Raji (cell line): ENCODE data around the gene INO80E.

Experiments used
- POLR2A ChIP-seq: IDR thresholded peaks from 2 replicates; pipeline ENCODE4 v1.6.1; 2011; ENCODE audit warnings: low read depth, low read length, control low read depth; ENCODE audit not compliant: insufficient read depth

Gene INO80E

DNA sequence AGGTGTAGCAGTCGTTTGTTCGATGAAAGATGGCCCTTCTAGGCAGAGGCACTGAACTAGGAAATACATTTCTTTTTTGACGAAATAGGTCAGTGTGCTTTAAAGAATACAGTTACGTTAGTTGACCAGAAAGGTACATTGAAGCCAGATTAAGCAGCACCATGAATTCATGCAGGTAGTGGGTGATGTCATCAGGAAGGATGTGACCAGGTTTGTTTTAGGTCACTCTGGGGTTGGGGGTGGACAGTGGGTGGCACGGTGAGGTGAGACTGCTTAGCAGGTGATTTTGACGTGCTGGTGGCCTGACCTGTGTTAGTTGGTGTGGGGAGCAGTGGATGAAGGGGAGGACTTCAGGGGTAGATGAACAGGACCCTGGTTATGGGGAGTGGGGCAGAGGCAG is 3.6 kb downstream of the INO80E start:
- no peak for TF ChIP-seq POLR2A

DNA sequence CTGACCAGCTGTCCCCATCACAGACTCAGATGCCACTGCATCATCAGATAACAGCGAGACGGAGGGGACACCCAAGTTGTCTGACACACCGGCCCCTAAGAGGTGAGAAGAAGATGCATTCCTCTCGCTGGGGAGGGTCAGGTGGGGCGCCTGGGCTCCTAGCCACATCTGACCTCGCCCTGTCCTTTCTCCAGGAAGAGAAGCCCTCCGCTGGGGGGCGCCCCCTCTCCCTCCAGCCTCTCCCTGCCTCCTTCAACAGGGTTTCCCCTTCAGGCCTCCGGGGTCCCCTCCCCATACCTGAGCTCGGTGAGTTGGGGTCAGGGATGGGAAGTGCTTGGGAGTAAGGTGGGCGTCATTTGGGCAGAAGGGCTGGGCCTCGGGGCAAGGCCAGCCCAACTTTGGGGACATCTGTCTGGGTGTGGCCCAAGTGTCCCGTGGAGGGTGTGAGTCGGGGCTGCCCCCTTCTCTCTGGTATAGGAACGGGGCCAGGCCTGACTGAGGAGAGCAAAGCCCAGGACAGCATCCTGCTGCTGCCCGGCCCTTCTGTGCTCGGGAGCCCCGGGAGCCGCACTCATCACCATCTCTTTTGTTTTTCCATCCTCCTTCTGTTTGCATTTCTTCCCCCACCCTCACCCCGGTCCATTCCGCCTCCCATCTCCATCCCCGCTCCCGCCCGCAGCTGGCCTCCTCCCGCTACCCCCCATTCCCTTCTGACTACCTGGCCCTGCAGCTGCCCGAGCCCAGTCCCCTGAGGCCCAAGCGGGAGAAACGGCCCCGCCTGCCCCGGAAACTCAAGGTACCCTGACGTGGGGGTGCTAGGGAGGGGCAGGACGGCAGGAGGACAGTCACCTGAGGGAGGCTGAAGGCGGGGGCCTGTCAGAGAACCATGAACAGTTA is 4.9 kb downstream of the INO80E start:
- no peak for TF ChIP-seq POLR2A

DNA sequence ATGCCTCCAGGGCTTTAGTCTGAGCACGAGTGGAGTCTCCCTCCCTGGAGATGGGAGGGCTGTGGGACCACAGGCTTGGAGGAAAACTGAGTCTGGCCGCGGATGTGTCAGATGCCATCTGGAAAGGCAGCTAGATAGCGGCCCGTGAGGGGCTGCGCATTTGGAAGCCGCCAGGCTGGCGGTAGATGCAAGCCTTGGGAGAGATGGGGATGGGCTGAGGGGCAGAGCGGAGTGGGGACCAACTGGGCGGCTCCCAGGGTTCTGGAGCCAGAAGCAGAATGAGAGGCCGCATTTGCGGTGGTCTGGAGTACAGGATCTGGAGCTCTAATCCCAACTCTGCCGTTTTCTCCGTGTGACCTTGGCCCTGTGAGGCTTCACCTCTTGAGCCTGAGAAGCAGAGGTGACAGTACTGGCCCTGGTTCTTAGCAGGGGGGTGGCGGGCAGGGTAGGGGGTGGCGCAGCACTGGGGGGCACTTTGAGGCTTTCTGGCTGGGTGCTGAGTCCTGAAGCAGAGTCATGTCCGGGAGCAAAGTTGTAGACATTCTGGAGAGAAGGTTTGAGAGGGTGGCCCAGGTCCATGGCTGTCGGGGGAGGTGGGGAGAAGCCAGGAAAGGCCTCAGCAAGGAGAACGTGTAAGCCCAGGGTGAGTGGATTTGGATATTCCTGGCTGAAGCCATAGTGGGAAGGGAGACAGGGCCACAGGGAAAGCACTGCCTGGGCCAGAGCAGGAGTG is 6.7 kb downstream of the INO80E start:
- no peak for TF ChIP-seq POLR2A

DNA sequence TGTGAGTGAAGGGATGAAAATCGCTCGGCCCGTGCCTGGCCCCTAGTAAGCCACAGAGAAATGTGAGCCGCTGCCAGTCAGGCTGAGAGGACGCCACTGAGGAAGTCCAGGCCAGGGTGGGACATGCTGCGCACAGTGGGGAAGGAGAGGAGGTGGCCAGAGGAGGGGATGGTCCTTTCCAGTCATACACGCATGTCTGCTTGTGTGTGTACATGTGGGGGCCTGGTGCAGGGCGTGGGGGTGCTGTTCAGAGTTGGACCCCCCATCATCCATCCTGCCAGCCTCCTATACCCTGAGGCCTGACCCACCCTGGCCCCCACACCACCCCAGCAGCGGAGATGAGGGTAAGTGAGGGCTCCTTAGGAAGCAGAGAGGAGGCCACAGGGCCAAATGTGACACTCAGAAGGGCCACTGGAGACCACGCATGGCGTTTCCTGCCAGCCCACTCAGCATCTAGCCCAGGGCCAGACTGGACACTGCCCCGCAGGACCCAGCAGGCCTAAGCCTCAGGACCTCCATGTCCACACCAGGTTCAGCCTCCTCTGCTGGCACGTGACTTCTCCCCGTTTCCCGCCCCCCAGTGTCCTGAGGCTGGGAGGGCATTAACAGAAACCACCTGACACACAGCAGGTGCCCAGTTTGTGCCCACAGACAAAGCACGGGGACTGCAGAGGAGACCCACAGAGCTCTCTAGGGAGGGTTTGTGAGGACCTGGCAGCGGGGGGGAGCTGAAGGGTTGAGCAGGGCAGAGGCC is 7.8 kb downstream of the INO80E start:
- no peak for TF ChIP-seq POLR2A

DNA sequence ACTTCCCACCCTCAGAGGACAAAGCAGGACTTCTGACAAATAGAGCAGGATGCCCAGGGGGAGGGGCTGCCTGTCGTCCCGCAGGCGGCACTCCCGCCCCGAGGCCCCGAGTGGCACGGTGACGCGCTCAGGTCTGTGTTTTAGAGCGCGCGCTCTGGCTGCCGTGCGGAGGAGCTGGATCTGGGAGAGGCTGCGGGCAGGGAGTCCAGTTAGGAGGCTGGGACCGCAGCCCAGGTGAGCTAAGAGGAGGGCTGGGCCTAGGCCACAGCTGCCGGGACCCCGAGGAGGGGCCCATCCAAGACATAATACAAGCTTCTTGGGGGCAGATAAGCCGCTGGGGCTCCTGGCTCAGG is 8.4 kb downstream of the INO80E start:
- no peak for TF ChIP-seq POLR2A

DNA sequence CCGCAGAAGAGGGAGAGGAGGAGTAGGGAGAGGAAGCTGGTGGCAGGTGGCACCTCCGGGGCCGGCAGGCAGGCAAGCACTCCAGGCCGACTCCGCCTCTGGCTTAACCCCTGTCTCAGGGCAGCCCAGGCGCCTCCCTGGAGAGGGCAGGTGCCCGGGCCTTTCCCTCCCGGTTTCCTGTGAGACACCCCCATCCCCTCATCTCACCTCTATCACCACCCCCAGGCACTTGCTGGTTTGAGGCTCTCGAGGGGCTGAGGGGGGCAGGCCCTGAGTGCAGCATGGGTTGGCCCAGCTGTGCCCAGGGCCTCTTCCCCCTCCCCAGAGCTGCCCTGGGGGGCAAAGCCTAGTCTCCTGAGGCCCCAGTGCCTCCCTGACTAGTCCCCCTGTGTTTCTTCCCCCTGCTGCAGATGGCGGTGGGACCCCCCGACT is 8.8 kb downstream of the INO80E start:
- TF ChIP-seq POLR2A: no peak

DNA sequence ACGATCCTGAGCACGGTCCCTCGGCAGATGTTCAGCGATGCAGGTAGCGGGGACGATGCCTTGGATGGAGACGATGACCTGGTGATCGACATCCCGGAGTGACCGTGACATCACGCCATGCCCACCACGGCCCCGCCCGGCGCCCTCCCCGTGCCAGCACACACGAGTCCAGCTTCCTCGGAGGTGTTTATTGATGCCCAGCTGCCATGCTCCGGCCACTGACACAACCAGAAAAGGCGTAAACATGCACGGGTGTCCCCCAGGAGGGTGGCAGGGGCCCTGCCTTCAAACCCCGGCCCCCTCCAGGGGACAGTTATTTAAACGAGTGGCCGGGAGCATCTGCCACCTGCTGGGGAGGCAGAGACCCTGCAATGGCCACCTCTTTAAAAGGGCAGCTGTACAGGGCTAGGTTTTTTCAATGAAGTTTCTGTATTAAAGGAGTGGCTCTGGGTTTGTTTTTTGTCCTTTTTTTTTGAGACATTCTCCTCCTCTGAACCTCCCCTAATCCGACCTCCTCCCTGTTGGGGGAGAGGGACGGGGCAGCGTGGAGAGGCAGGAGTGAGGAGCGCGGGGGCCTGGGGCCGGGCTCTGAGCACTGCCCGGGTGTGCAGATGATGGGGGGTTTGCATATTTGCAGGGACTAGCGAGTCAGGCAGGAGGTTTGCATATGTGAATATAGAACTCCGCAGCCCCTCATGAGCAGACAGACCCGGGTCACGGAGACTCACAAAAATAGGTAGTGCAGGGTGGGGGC is 9.5 kb downstream of the INO80E start:
- no peak for TF ChIP-seq POLR2A

GRCh38 chr16:30006095-30006473 is 10.0 kb downstream of the INO80E start:
- TF ChIP-seq POLR2A: no peak

DNA sequence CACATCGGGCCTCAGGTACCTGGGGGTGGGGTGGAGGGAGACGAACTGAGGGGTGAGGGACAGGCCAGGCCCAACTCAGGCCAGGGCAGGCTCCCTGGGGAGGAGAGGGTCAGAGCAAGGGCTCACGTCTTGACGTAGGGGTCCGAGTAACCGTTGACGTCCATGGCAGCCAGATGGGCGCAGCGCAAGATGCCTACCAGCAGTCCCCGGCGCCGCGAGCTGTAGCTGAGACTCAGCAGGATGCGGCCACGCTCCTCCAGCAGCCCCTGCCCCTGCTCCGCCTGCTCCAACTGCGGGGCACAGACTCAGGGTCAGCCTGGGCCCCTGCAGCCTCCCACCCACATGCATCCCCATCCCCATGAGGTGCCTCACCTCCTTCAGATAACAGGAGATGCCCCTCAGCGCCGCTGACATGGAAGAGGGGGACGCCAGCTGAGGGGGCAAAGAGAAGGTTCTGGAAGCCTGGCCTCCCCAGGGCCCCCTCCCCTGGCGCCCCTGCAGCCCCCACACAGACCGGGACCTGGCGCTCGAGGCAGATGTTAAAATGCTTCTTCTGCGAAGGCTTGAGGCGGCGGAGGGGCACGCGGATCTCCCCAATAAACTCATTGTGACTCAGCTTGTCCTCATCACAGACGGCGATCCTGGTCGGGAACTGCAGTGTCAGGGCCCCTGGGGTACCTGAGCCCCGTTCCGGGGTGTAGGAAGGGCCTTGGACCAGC is 10.8 kb downstream of the INO80E start:
- no peak for TF ChIP-seq POLR2A

DNA sequence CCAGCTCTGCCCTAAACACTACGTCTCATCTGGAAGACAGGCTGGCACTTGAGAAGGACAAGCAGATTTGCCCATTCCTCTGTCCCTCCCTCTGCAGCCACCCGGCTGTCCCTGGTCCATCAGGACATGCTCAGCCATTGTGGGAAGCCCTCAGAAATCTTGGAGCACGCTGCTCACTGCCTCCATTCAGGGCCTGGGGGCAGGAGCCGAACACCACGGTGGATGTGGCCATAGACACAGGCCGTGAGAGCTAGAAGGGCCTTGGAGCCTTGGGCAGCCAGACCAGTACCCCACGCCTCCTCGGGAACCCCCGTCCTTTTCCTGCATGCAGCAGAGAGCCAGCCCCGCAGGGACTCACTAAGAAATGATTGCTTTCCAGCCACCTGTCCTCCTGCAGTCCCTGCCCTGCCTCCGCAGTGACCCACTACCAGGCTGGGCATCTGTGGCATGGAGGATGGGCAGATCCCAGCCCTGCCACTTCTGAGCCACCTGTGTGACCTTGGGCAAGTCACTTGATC is 11.4 kb downstream of the INO80E start:
- no peak for TF ChIP-seq POLR2A

GRCh38 chr16:30009085-30009862 is 13.2 kb downstream of the INO80E start:
- no peak for TF ChIP-seq POLR2A

- no peak for TF ChIP-seq POLR2A
These were observed 14.2 kb downstream of the INO80E start for GRCh38 chr16:30009990-30010843.
